KBM-7 (cell line): ENCODE data around the gene MESP2.

Experiments
- DNase-seq: peaks from one replicate; pipeline ENCODE4 v3.0.0-alpha.2; 2015
- in situ Hi-C: fragments of 300-500 bp; cut with MboI; formaldehyde crosslinking; loops from 2 replicates; pipeline ENCODE4 v1.14.3; 2020; ENCODE audit warnings: low sequenced_read_pairs, low pct_unique_long_range_greater_than_20kb, mixed read lengths

The MESP2 gene

DNA sequence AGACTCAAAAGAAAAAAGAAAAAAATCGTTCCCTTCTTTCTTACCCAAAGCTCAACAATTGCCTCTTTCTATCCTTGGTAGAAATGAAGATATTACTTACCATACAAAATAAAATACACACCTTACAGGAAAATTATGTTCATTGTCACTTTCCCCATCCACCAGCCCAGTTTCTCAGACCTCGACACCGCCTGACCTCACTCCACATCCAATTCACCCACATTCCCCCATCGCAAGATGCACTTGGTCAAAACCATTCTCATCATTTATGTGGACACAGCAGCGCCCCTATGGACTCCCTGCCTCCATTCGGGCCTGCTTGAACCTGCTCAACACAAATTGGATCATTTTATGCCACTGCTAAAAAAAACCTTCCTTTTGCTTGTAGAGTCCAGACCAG is 31.6 kb downstream of the MESP2 start:
- no peak for DNase-seq
- in situ Hi-C loops: no loop called here

DNA sequence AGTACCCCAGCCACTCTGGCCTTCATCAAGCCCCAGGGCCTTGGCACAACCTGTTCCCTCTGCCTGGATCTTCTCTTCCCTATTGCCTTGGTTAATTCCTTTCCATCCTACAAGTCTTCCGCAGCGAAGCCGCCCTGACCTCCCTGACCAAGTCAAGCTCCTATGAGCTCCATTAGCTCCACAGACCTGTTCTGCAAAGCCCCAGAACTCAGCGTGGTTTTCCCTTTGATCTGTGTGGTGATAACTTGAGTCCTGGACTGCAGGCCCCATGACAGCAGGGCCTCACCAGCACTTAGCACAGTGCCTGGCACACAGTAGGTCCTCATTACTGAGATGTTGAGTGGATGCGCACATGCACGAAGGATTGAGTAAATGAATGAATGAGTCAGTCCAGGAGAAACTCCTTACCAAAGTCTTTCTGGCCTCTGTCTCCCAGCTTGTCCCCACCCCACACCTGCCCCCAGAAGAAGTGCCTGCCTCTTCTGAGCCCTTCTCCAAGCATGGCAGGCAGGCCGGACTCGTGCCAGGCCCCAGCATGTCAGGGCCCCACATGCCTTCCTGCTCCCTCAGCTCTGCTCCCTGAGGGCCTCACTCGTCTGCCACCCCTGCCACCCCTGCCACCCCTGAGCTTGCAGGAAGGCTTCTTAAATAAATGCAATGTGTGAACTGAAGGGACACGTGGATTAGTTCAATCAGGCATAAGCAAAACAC is 32.2 kb downstream of the MESP2 start:
- DNase-seq: no peak
- in situ Hi-C loops: no loop called here

- in situ Hi-C loops: no loop called here
- DNase-seq: no peak
These were observed 33.1 kb downstream of the MESP2 start for GRCh38 chr15:89809093-89809786.

- no peak for DNase-seq
These were observed 33.6 kb downstream of the MESP2 start for GRCh38 chr15:89809787-89810148.

GRCh38 chr15:89810837-89811236 is 34.7 kb downstream of the MESP2 start:
- in situ Hi-C loops: no loop called here
- no peak for DNase-seq

More at GRCh38 chr15:89809787-89810148, 33.6 kb downstream of the MESP2 start:
- in situ Hi-C loops: no loop called here

- in situ Hi-C loops: no loop called here
- DNase-seq: peak; percentile 43
These were observed 36.1 kb downstream of the MESP2 start for GRCh38 chr15:89812011-89812846.

- in situ Hi-C loops: no loop called here
- DNase-seq: no peak
These were observed 36.8 kb downstream of the MESP2 start for GRCh38 chr15:89812847-89813320.

- in situ Hi-C loops: no loop called here
- no peak for DNase-seq
These were observed 37.4 kb downstream of the MESP2 start for GRCh38 chr15:89813381-89814111.

DNA sequence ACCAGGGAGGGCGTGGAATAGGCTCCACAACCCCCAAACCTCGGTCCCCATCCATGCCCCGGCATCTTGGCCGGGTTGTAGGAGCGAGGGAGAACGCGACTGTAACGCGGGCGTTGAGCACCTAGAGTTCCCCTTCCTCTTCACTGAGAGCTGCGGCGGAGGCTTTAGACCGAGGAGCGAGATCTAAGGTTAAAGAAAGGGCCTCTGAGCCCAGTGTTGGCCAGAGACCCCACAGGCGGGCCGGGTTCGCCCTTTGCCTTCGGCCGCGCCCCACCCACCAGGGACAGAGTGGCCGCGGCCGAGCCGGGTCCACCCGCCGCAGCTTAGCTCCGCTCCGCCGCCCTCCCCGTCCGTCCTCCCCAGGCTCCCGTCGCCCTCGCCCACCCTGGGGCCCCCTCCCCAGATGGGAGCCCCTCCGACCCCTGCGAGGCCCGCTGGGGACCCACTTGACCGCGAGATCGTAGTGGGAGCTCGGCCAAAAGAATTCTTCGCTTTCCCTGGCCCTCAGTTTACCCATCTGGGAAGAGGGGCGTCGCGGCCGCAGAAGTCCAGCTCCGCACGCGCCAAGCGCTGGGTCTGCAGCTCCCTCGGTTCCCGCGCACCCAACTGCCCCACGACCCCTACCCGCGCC is 38.1 kb downstream of the MESP2 start:
- peak; percentile 62 for DNase-seq
- in situ Hi-C loops: no loop called here

DNA sequence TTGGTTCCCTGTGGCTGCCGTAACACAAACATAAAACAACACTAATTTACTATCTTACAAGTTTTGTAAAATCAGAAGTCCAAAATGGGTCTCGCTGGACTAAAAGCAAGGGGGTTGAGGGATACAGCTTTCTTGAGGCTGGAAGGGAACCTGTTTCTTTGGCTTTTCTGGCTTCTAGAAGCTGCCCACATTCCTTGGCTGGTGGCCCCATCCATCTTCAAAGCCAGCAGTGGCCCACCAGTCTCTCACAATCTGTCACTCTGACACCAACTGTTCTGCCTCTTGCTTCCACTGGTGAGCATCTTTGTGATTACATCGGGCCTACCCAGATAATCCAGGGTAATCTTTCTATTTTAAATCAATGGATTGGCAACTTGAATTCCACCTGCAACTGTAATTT is 39.6 kb downstream of the MESP2 start:
- in situ Hi-C loops: no loop called here

DNA sequence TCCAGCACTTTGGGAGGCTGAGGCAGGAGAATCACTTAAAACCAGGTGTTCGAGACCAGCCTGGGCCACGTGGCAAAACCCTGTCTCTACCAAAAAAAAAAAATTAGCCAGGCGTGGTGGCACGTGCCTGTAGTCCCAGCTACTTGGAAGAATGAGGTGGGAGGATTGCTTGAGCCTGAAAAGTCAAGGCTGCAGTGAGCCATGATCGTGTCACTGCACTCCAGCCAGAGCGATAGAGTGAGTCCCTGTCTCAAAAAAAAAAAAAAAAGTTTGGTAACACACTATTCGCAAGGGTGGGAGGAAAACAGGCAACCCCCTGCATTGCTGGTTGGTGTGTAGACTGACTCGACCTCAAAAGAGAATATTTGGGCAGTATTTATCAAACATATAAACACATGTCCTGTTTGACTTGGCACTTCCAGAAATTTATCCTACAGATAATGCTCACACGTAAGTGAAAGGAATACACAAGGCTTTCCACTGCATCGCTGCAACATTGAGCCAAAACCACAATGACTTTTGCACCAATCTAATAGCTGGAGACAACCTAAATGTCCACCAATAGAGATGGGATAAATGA is 41.7 kb downstream of the MESP2 start:
- DNase-seq: no peak

More for the DNA sequence above, 39.6 kb downstream of the MESP2 start:
- DNase-seq: no peak

DNA sequence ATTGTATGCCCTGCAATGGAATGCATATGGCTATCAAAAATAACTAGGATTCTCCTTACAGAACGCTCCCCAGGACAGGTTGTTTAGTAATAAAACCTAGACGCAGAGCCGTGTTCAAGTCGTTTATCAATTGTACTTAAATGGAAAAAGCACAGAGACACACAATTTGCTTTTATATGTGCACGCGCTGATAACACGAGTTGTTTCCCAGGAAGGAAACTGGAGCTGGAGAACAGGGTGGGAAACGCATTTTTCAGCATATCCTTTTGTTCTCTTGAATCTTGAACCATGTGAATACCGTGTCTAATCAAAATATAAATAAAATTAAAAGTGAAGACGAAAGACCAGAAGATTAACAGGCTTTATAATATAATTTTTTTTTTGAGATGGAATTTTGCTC is 42.2 kb downstream of the MESP2 start:
- DNase-seq: no peak
- in situ Hi-C loops: no loop called here

More for the DNA sequence above, 41.7 kb downstream of the MESP2 start:
- in situ Hi-C loops: no loop called here

DNA sequence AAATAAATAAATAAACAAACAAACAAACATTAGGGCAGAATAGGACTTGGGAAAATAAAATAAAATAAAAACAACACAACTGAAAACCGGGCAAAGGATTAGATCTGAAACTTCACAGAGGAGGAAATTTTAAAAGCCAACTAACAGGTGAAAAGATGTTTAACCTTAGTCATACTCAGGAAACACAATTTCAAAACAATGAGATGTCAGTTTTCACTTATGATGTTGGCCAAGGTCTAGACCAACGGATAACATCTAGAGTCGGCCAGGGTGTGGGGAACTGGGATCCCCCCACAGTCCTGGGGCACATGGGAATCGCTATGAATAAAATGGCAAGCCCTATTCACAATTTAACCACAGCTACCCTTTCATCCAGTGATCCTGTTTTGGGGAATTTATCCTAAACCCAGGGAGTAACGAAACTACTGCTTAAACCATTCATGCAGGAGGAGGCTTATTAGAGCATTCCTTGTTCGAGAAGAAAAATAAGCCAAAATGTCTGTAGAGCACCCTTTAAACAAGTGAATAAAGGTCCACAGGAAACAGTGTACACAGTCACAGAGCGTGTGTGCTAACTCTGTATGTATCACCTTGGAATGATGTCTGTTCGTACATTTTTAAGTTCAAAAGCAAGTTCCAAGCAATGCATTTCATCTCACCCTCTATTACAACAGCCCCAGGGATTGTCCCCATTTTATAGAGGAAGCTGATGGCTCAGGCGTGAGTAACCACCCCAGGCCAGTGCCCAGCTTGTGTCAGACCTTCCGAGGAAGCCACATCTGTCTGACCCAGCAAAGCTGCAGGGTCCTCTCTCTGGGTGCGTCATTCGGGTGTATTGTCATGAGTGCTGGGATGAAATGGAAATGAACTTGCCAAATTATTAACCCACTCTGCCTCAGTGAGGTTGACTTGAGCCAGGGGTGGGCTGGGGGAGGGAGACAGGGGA is 44.8 kb downstream of the MESP2 start:
- DNase-seq: no peak
- in situ Hi-C loops: no loop called here

- no peak for DNase-seq
- in situ Hi-C loops: no loop called here
These were observed 45.9 kb downstream of the MESP2 start for GRCh38 chr15:89822026-89822425.

GRCh38 chr15:89822611-89822950 is 46.4 kb downstream of the MESP2 start:
- in situ Hi-C loops: no loop called here
- DNase-seq: no peak

GRCh38 chr15:89822951-89823711 is 47.0 kb downstream of the MESP2 start:
- no peak for DNase-seq
- in situ Hi-C loops: no loop called here
